ENCODE measurements around the gene STK24. TPM values are rescaled to one million over a fixed set of nuclear protein-coding genes. Genes with fewer than 3 reads are reported as not detected.
"Not testable (repeated sequence)": the region's sequence is repeated elsewhere in the genome, so short reads cannot be mapped to it uniquely, and the experiment has no call there.

Gene STK24
- polyA plus RNA-seq, 1 of the 3 experiments (the other 2 are of a cell fraction) = 30.5 TPM

GRCh38 chr13:98413278-98413677 lies 163.6 kb downstream of the STK24 start:
- CTCF ChIA-PET = interaction anchor here (1.1 kb wide), 1 partner anchor 380 kb away, joined by 3 read pairs; no protein-coding TSS in a partner anchor
- H3F3A ChIP-seq (replicated peaks; ENCODE audit: insufficient read depth); H3K27me3 ChIP-seq (ENCODE audit: insufficient read depth); H3K4me1 ChIP-seq (ENCODE audit: control insufficient read depth in 1 of 2, insufficient read depth in 2 of 2, low read depth in 1 of 2, low read length in 1 of 2); H3K79me2 ChIP-seq (ENCODE audit: insufficient read depth); H3K4me2 ChIP-seq; H3K27ac ChIP-seq (ENCODE audit: low read depth in 2 of 2, low read length in 1 of 2); H2AFZ ChIP-seq (ENCODE audit: low read depth); H3K9ac ChIP-seq; DNase-seq; H4K20me1 ChIP-seq (ENCODE audit: insufficient read depth); H3K9me2 ChIP-seq; H3K4me3 ChIP-seq (ENCODE audit: low read depth in 2 of 2, low read length in 1 of 2); H3K9me3 ChIP-seq; POLR2A ChIA-PET: not testable (repeated sequence)
- H3K36me3 ChIP-seq (replicated peaks in 1 of 2; ENCODE audit: control insufficient read depth in 1 of 2, insufficient read depth in 2 of 2, low read length in 1 of 2) = peaks cover 33 to 37% of the 10 kb centered on the region in 2 experiments
- 95% methylated on average over 3 of the region's 3 CpGs for WGBS (ENCODE audit: low lambda C conversion rate)

- no peak for DNase-seq
- Histone ChIP-seq H3F3A (replicated peaks; ENCODE audit: insufficient read depth) (no peaks in the 10 kb centered on the region), H3K4me1 (ENCODE audit: control insufficient read depth in 1 of 2, insufficient read depth in 2 of 2, low read depth in 1 of 2, low read length in 1 of 2) (no peaks in the 10 kb centered on the region), H3K9ac (no peak overlapping the region), H3K4me2 (no peak overlapping the region), H3K79me2 (ENCODE audit: insufficient read depth) (no peaks in the 10 kb centered on the region), H3K9me2 (no peaks in the 10 kb centered on the region), H3K4me3 (ENCODE audit: low read depth in 2 of 2, low read length in 1 of 2) (no peak overlapping the region), H2AFZ (ENCODE audit: low read depth) (no peak overlapping the region), H3K36me3 (replicated peaks in 1 of 2; ENCODE audit: control insufficient read depth in 1 of 2, insufficient read depth in 2 of 2, low read length in 1 of 2) (peaks cover 33% of the 10 kb centered on the region in 2 experiments), H3K27me3 (ENCODE audit: insufficient read depth) (no peaks in the 10 kb centered on the region), H4K20me1 (ENCODE audit: insufficient read depth) (no peaks in the 10 kb centered on the region), H3K9me3 (no peaks in the 10 kb centered on the region), H3K27ac (ENCODE audit: low read depth in 2 of 2, low read length in 1 of 2) (no peak overlapping the region)
- TF ChIP-seq CTCF (IDR thresholded peaks at IDR 0.05) (no peak), POLR2AphosphoS5 (IDR thresholded peaks at IDR 0.05; ENCODE audit: low read depth, low read length) (no peak), FOXM1 (IDR thresholded peaks at IDR 0.05; ENCODE audit: low read depth) (no peak), REST (IDR thresholded peaks at IDR 0.05; ENCODE audit: low read depth, low read length) (no peak), FOSL2 (IDR thresholded peaks at IDR 0.05; ENCODE audit: borderline replicate concordance, low read depth) (no peak), GATA2 (CRISPR knock-in tag; IDR thresholded peaks at IDR 0.05) (no peak), FOXJ3 (CRISPR knock-in tag; IDR thresholded peaks at IDR 0.05) (no peak), EZH2phosphoT487 (IDR thresholded peaks at IDR 0.05; ENCODE audit: borderline replicate concordance, low read depth) (no peak), RXRA (IDR thresholded peaks at IDR 0.05; ENCODE audit: borderline replicate concordance, low read depth) (no peak), TEAD4 (IDR thresholded peaks at IDR 0.05; ENCODE audit: borderline replicate concordance, insufficient read depth) (no peak), JUND (IDR thresholded peaks at IDR 0.05) (no peak), NFIC (IDR thresholded peaks at IDR 0.05; ENCODE audit: borderline replicate concordance) (no peak), ELF1 (IDR thresholded peaks at IDR 0.05) (no peak), MAX (IDR thresholded peaks at IDR 0.05; ENCODE audit: low read depth) (no peak), RAD21 (IDR thresholded peaks at IDR 0.05; ENCODE audit: low read length) (no peak), RCOR1 (IDR thresholded peaks at IDR 0.05; ENCODE audit: low read length) (no peak), TAF1 (IDR thresholded peaks at IDR 0.05; ENCODE audit: borderline replicate concordance, low read depth, low read length) (no peak), PBX3 (IDR thresholded peaks at IDR 0.05) (no peak)
- ChIA-PET POLR2A (no interaction called here), CTCF (no interaction called here)
- 95% methylated on average over 16 of the region's 16 CpGs for WGBS (ENCODE audit: low lambda C conversion rate)
These were observed 165.2 kb downstream of the STK24 start for GRCh38 chr13:98411617-98412265.
